HG03095 (cell line): ENCODE results near the gene PSMD1.
"Not testable (repeated sequence)": the region's sequence is repeated elsewhere in the genome, so short reads cannot be mapped to it uniquely, and the experiment has no call there.

Experiments used
- ATAC-seq: cut with Tn5 transposase; IDR thresholded peaks from one replicate; pipeline ENCODE4 v1.9.1; 2021; ENCODE audit warnings: moderate library complexity; ENCODE audit not compliant: unreplicated experiment

The PSMD1 gene

DNA sequence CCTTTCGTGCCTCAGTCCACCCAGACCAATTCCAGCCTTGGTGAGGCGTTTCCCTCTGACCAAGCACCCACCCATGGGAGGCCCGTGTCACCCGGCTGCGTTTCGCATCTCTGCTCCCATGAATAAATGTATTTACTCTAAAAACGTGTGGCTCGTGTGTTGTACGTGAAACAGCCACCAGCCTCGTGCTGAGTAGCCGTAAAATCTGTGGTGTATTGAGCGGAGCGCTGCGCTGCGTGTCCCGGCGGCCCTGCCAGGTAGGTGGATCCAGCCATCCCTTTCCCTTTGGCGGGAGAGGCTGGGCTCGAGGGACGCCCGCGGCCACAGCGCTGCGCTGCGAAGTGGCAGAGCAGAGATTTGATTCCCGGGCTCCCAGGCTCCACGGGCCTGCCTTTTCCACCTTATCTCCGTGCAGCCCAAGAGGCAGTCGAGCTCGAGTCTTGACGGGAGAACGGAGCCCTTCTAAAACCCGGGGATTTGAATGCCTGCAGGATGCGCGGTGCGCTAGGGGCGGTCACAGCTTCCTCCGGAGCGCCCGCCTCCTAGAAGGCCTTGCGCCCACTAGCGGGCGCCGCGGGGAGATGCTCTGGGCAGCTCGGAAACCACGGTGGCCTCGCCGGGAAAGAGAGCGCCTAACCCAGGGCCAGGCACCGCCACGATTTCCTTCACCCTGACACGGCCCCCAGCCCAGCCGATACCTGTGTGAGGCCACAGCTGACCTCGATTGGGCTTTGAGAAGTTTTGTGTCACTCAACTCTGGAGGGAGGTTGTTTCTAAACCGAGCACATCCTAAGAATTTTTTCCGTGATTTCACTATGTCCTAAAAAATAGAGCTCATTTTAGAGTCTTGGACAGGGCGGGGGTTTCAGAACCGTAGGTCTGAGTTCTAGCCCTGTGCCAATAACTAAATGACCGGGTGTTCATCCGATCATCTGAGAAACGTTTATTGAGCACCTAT lies 3.9 kb upstream of the PSMD1 start:
- ATAC-seq: peak; percentile 59

DNA sequence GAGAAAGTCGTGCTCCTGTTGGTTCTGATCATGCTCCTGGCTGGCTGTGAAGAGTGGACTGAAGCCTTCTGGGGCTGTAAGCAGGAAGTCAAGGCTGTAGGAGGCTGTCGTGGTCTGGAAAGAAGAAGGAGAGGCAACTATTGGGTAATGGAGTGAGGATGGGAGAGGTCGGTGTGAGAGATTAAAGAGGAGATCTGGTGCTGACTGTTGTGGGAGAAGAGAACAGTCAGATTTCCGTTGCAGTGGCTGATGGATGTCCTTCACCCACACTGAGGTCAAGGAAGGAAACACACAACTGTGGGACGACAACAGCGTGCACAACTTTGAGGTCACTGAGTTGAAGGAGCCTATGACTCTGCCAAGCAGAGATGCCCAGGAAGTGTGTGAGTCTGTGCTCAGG lies 2.8 kb upstream of the PSMD1 start:
- no peak for ATAC-seq

DNA sequence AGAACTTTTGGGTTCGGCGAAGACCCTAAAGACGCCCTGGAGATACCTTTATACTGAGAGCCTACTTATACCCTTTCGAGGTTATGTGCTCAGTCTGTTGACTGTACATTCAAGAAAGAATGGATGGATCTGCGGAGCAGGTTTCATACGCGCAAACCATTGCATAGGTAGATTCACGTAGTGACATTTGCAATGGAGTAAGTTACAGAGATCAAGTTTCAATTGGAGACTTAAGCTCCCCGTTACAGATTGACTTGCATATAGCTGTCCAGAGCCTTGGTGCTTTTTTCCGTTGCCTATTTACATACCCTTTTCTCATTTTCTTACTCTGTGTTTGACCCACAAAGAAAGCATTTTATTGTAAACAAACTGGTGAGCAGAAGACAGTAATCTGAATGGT lies 923 bp downstream of the PSMD1 start:
- ATAC-seq: no peak

DNA sequence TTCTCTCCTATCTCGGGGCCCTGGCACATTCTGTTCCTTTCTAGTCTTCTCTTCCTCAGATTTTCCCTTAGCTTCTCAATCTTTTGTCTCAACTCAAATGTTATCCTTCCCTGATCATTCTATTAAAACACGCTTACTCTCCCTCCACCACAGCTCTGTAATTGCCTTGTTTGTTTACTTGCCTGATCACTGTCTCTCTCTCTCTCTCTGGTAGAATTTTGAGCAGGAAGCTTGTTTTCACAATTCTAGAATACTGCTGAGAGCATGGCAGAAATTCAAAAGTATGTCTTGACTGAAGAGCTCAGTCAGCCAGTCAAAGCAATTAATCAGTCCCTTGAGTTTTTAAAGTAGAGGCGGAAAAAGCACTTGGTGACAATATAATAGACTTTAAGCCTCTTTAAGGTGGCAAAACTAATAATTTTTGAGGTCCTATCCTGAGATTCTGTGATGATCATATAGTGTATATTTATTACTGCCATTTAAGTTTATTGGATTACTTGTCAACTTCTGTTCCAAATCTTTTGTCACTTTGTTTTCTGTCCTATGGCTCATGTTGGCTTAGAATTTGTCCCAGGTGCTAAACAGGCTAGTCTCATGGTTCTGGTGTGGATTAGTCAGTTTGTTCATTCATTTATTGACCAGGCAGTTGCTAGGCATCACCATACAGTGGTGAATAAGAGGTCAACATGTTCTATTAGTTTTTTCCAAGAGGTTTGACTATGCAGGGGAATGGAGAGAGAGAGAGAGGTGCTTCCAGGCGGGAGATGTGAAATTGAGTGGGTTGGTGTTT lies 2.3 kb downstream of the PSMD1 start:
- ATAC-seq: no peak

DNA sequence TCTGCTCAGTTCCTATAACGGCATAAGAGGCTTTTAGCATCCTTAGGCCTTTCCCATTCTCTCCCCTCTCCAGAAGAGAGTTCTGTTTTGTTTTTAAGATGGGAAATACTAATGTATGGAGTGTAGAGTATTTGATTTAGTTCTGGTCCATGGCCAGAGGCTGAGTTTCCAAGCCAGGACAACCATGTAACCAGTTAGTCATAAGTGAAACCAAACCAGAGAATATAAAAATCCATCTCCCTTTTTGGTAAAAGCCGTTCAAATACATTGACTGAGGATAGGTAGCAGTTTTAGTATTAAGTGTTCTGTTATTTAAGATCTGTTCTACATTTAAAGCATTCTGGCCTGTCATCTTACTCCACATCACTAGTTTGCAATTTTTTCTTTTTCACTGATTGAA lies 3.1 kb downstream of the PSMD1 start:
- ATAC-seq: no peak

DNA sequence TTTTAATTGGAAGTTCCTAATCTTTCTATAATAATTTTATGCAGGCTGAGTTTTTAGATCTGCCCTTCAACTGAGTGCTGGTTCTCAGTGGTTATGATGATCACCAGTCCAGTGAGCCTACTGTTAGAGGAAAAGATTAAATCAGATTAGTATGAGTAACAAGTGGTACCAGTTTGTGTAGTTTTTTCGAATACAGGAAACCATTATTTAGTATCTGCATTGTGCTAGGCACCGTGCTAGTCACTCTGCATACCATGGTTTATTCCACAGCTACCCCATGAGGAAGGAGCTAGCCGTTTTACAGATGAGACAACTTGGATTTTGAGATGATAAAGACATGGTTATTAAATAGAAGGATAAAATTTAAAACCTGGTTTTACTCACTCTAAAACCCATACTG lies 6.1 kb downstream of the PSMD1 start:
- ATAC-seq: no peak

DNA sequence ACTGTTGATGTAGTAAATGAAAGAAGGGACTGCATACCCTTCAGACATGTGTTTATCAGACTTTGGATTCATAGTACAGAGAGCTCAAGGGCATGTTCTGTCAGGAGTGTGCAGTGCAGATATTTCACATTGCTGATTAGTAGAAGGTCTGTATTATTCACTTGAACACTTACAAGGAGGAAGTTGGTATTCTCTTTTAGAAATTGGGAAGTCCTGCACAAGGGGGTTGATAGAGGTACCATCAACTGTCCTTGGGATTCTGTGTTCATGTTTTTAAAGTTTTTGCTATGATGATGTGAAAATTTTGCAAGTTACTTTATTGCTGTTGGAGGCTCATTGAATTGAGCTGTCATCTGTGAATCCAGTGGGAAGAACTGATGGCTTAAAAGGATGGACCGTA lies 6.7 kb downstream of the PSMD1 start:
- ATAC-seq: no peak

DNA sequence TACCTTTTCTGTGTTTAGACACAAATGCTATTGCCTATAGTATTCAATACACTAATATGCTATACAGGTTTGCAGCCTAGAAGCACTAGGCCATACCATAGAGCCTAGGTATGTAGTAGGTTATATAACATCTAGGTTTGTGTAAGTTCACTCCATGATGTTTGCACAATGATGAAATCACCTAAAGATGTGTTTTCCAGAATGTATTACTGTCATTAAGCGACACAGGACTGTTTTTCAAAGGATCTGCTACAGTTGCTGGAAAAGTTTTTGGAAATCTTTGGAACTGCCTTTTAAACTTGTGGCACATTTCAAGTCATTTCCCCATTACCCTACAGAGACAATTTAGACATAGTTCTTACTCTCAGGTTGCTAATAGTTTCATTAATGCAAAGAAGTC lies 9.3 kb downstream of the PSMD1 start:
- no peak for ATAC-seq

DNA sequence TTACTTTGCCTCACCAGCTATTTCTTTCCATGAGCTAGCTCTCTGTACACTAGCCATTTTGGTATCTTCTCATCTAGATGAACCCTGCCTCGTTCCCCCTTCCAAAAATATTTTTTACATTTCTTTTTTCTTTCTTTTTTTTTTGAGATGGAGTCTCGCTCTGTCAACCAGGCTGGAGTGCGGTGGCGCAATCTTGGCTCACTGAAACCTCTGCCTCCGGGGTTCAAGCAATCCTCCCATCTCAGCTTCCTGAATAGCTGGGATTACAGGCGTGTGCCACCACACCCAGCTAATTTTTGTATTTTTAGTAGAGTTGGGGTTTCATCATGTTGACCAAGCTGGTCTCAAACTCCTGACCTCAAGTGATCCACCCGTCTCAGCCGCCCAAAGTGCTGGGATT lies 10.9 kb downstream of the PSMD1 start:
- ATAC-seq: not testable (repeated sequence)

DNA sequence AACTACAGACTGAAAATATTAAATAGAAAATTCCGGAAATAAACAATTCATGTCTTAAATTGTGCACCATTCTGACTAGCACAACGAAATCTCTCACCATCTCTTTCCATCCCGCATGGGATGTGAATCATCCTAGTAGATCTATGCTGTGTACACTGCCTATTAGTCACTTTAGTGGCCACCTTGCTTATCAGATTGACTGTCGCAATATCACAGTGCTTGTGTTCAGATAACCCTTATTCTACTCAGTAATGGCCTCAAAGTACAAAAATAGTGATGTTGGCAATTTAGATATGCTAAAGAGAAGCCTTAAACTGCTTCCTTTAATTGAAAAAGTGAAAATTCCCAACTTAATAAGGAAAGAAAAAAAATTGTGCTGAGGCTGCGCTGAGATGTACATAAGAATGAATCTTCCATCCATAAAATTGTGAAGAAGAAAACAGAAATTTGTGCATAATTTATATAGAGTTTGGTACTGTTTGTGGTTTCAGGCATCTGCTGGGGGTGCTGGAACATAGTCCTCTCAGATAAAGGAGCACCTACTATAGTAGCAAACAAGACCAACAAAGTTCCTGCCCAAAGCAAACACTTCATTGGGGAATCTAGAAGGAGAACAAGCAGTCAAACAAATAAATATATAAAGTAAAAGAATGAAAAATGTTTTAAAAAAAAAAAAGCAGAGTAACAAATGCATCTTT lies 12.0 kb downstream of the PSMD1 start:
- no peak for ATAC-seq

DNA sequence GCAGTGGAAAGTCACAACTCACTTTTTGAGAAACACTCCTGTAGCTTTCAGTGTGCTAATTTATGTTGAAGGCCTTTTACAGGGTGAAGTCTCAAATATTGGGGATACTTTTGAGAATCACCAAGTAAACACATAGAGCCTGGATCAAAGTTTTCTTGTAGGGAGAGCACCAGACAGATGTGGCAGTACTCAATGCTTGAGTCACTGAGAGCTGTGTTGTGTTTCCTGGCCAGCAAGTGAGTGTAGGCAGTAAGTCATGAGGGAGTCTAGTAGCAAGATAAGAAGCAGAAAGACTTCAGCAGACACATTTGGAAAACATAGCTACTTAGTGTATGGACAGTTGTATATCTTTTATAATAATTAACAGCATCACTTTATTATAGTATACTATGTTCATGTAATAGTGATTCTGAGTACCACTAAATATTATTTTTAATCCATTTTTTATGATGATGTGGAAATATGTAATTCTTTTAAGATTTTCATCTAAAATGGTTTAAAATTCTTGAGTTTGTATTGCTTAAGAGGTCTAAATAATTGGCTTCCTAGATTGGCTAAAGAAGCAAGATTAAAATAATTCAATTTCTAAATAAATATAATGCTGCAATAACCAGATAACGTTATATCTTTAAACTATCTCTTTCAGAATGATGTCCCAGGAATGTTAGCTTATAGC lies 12.8 kb downstream of the PSMD1 start:
- no peak for ATAC-seq

DNA sequence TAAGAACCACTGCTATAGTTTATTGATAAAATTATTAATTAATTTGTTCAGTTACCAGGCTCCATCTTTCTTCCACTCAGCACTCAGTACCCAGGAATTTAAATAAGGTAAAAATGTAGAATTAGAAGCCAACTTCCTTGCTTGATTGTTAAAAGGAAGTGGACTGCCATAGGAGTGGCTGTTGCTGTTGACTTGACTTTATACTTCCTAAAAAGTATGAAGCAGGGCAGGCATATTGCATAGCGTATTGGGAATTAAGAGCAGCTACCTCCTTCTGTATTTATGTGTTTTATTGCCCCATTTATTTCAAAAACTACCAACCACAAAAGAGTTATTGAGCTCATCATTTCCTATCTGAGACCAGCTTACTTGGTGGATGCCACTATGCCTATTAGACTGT lies 27.9 kb downstream of the PSMD1 start:
- no peak for ATAC-seq

DNA sequence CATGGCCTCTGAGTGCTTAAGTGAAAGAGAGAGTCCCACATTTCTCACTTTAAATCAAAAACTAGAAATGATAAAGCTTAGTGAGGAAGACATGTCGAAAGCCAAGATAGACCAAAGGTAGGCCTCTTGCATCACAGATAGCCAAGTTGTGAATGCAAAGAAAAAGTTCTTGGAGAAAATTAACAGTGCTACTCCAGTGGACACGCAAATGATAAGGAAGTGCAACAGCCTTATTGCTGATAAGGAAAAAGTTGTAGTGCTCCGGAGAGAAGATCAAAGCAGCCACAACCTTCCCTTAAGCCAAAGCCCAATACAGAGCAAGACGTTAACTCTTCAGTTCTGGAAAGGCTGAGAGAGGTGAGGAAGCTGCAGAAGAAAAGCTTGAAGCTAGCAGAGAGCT lies 32.1 kb downstream of the PSMD1 start:
- no peak for ATAC-seq

DNA sequence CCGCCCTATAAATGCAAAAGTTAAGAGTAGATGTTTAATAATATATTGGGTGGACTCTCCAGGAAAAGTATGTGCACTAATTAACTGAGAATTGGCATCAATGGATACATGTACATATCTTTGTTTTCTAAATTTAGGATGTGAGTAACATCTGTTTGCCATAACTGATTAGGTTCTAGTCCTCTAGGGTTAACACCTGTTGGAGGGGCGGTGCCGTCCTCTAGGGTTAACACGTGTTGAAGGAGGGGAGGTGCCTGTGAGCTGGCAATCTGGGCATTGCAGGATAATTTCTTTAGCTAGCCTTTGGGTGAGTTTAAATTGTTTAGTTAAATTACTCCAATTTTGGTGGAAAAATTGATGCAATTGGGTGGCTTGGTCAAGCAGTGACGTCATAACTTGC lies 37.3 kb downstream of the PSMD1 start:
- ATAC-seq: no peak

DNA sequence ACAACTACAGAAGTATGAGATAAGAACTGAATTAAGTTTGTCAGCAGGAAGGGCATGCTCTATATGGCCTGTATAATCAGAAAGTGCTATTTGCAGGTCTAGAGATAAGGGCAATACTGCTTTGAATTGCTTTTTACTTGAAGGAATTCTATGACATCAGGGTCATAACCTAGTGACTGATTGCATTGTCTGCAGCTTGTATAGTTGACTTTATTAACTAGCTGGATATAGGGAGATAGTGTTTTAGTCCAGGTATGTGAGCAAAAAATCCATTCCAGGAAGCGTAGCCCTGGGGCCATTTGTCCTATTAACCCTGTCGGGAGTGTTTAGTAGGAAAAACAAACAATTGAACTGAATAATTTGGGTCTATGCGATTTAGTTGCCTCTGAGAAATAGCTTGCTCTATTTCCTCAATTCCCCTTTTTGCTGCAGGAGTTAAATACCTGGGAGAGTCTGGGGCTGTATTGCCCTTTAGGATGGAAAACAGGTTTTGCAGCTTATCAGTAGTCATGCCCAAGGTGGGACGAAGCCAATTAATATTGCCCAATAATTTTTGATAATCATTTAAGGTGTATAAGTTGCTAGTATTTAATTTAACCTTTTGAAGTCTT lies 38.2 kb downstream of the PSMD1 start:
- no peak for ATAC-seq

DNA sequence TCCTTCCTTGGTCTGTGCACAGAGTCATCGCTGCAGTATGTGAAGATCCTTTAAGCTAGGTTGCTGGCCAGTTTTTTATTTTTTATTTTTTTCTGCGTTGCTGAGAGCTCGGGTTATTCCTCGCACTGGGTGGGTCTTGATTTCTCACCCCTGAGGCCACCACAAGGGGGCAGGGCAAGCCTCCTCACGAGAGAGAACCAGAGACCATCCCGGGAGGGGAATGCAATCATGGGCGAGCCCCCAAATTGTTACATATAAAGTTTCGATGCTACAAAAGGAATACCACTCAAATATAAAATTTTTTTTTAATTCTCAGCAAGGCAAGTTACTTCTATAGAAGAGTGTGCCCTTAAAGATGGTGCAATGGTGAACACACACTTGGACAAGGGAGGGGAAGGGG lies 43.3 kb downstream of the PSMD1 start:
- ATAC-seq: no peak

DNA sequence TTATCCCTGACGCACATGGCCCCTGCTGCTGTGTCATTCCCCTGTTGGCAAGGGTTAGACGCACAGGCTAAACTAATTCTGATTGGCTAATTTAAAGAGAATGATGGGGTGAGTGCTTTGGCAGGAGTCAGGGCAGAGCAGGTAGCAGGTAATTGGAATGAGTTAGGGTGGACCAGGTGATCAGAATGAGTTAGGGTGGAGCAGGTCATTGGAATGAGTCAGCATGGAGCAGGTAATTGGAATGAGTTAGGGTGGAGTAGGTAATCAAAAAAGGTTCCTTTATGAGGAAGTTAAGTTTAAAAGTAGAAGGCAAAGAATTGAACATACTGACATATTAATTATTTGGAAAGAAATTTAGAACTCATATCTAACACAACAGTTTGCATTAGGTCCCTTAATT lies 43.7 kb downstream of the PSMD1 start:
- ATAC-seq: not testable (repeated sequence)

DNA sequence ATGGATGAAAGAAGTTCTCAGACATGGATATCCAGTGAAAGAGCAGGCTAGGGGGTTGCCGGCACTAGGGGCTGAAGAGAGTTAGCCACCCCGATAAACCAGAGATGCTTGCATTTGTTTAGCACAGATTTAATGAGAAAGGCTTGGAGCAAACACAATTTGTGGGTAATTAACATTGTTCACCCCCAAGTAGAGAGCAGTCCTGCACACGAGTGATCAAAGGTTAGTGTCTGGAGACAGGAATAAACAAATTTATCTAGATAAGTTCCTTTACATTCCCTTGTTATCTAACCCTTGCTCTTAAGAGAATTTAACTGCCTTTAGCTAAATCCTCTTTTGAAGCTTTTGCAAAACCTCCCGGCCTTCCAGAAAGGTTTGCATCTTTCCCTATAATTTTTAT lies 44.3 kb downstream of the PSMD1 start:
- no peak for ATAC-seq

DNA sequence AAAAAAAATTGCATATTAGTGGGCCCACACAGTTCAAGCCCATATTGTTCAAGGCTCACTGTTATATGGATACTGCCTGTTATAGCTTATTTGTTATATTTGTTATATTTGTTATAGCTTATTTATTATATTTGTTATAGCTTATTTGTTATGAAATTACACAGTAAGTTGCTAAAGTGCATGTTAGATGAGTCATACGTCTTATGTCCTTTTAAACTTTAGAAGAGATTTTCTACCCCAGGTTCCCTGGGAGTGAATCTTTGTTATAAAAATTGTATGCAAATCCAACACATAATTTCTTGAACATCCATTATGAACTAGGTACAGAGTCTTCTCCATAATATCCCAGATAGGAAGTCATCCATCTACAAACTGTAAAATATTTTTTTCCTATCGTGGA lies 46.1 kb downstream of the PSMD1 start:
- no peak for ATAC-seq

DNA sequence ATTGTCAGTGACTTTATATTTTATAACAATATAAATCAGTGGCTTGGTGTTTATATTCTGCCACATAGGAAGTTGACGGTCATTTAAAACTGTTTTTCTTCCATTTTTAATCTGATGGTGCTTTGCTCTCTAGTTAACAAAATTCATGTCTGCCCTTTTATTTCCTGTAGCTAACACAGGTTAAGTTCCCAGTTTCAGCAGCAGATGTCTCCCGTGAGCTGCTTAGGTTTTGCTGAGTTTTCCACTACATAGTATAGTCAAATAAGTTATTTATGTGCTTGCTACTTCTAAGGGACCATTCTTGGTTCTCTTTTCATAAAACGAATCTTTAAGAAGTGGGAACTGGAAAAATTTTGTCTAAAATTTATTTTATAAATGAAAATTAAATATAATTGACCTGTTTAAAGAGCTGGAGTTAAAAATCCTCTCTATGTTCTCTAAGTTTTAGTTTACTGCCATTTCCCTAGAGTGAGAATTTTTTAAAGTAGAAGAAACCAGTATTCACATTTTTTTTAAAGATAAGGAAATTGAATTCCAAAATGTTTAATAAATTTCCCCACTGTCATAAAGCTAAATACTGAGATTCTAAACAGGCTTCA lies 47.5 kb downstream of the PSMD1 start:
- ATAC-seq: peak; percentile 68
